OCI-LY3 (cell line): ENCODE results near the gene NCBP3.

Source experiments
- H2AFZ ChIP-seq: fragments of 200-600, 300-600 bp; shearing (Covaris generic); 2 replicates; pipeline ENCODE4 v1.6.0; 2014; ENCODE audit warnings: antibody characterized with exemption, low read depth, low read length
- H3K27ac ChIP-seq: fragments of 200-600, 300-600 bp; sonication (generic); 2 replicates; pipeline ENCODE4 v1.5.1; 2014; ENCODE audit warnings: mild to moderate bottlenecking, low read length, moderate library complexity, mixed read lengths
- H3K27me3 ChIP-seq: fragments of 200-600, 300-600 bp; sonication (generic); 2 replicates; pipeline ENCODE4 v1.6.1; 2014; ENCODE audit warnings: low read depth, low read length, mixed read lengths
- H3K36me3 ChIP-seq: fragments of 200-600, 300-600 bp; sonication (generic); replicated peaks from 2 replicates; pipeline ENCODE3; 2014; ENCODE audit warnings: low read depth, low read length, mixed read lengths
- H3K4me1 ChIP-seq: fragments of 300-600, 200-600 bp; sonication (generic); 2 replicates; pipeline ENCODE4 v1.6.1; 2014; ENCODE audit warnings: low read length, mixed read lengths
- H3K4me2 ChIP-seq: fragments of 200-600, 300-600 bp; sonication (generic); 2 replicates; pipeline ENCODE4 v1.6.1; 2014; ENCODE audit warnings: low read length, mixed read lengths
- H3K4me3 ChIP-seq: fragments of 300-600, 200-600 bp; sonication (generic); 2 replicates; pipeline ENCODE4 v1.5.1; 2014; ENCODE audit warnings: antibody characterized with exemption, mild to moderate bottlenecking, low read length, moderate library complexity
- H3K79me2 ChIP-seq: fragments of 300-600, 200-600 bp; shearing (Covaris generic); 2 replicates; pipeline ENCODE4 v1.6.1; 2014; ENCODE audit warnings: mild to moderate bottlenecking, low read length, mixed read lengths
- H3K9ac ChIP-seq: fragments of 300-600, 200-600 bp; shearing (Covaris generic); 2 replicates; pipeline ENCODE4 v1.6.0; 2014; ENCODE audit warnings: mild to moderate bottlenecking, low read length, moderate library complexity
- H3K9me3 ChIP-seq: fragments of 200-600, 300-600 bp; shearing (Covaris generic); 2 replicates; pipeline ENCODE4 v1.6.1; 2014; ENCODE audit warnings: low read length, mixed read lengths; ENCODE audit not compliant: insufficient read depth
- H4K20me1 ChIP-seq: fragments of 200-600, 300-600 bp; sonication (generic); 2 replicates; pipeline ENCODE4 v1.6.1; 2016; ENCODE audit warnings: low read length, mixed read lengths; ENCODE audit not compliant: insufficient read depth
- CTCF ChIP-seq: fragments of 200-600, 300-600 bp; sonication (generic); IDR thresholded peaks from 2 replicates; pipeline ENCODE4 v1.5.1; 2014; ENCODE audit warnings: antibody characterized with exemption, low read length, low read depth
- EZH2phosphoT487 ChIP-seq: fragments of 200-600 bp; shearing (Covaris generic); IDR thresholded peaks from 2 replicates; pipeline ENCODE4 v1.6.1; 2018; ENCODE audit warnings: antibody characterized with exemption, mixed run types, low read depth

Gene NCBP3

GRCh38 chr17:3880983-3881382, 34.9 kb upstream of the NCBP3 start:
- Histone ChIP-seq H3K4me1 (no peaks in the 10 kb centered on the region), H3K9ac (no peak overlapping the region), H3K27me3 (no peaks in the 10 kb centered on the region), H2AFZ (no peak overlapping the region), H3K4me3 (no peak overlapping the region), H3K27ac (no peak overlapping the region), H3K4me2 (no peak overlapping the region), H3K79me2 (no peaks in the 10 kb centered on the region), H3K9me3 (no peaks in the 10 kb centered on the region), H4K20me1 (no peaks in the 10 kb centered on the region), H3K36me3 (no peaks in the 10 kb centered on the region)
- TF ChIP-seq EZH2phosphoT487 = no peak
- TF ChIP-seq CTCF = no peak

- Histone ChIP-seq H3K27ac (no peak overlapping the region), H4K20me1 (no peaks in the 10 kb centered on the region), H3K27me3 (no peaks in the 10 kb centered on the region), H3K79me2 (no peaks in the 10 kb centered on the region), H3K4me3 (no peak overlapping the region), H3K36me3 (no peaks in the 10 kb centered on the region), H3K4me2 (no peak overlapping the region), H3K9me3 (no peaks in the 10 kb centered on the region), H3K9ac (no peak overlapping the region), H2AFZ (no peak overlapping the region), H3K4me1 (no peaks in the 10 kb centered on the region)
- TF ChIP-seq EZH2phosphoT487 (no peak), CTCF (no peak)
These were observed 33.8 kb upstream of the NCBP3 start for GRCh38 chr17:3879591-3880417.

- Histone ChIP-seq H2AFZ (no peak overlapping the region), H4K20me1 (no peaks in the 10 kb centered on the region), H3K9ac (no peak overlapping the region), H3K9me3 (no peaks in the 10 kb centered on the region), H3K4me1 (no peaks in the 10 kb centered on the region), H3K36me3 (no peaks in the 10 kb centered on the region), H3K4me3 (no peak overlapping the region), H3K27me3 (no peaks in the 10 kb centered on the region), H3K4me2 (no peak overlapping the region), H3K27ac (no peak overlapping the region), H3K79me2 (no peaks in the 10 kb centered on the region)
- TF ChIP-seq CTCF = no peak
- TF ChIP-seq EZH2phosphoT487 = no peak
These were observed 33.1 kb upstream of the NCBP3 start for GRCh38 chr17:3879186-3879585.

- Histone ChIP-seq H2AFZ (no peak overlapping the region), H3K4me3 (no peak overlapping the region), H3K27me3 (no peaks in the 10 kb centered on the region), H3K27ac (no peak overlapping the region), H3K9ac (no peak overlapping the region), H3K36me3 (no peaks in the 10 kb centered on the region), H4K20me1 (no peaks in the 10 kb centered on the region), H3K9me3 (no peaks in the 10 kb centered on the region), H3K4me1 (no peaks in the 10 kb centered on the region), H3K79me2 (no peaks in the 10 kb centered on the region), H3K4me2 (no peak overlapping the region)
- TF ChIP-seq CTCF = no peak
- no peak for TF ChIP-seq EZH2phosphoT487
These were observed 31.2 kb upstream of the NCBP3 start for GRCh38 chr17:3877220-3877619.
